Osteocyte (in vitro differentiated cells): Measurements from ENCODE around the gene TARS3. TPM values are rescaled to one million over a fixed set of nuclear protein-coding genes. Genes with fewer than 3 reads are reported as not detected.

Experiments used
- DNase-seq: peaks from one replicate; pipeline ENCODE4 v3.0.0; 2021; ENCODE audit warnings: mixed read lengths; ENCODE audit not compliant: unreplicated experiment; ENCODE audit errors: extremely low spot score
- H3K27ac Mint-ChIP-seq: one replicate; pipeline ENCODE4 v1.8.0; 2021; ENCODE audit warnings: mild to moderate bottlenecking, mixed read lengths; ENCODE audit not compliant: unreplicated experiment
- H3K27me3 Mint-ChIP-seq: one replicate; pipeline ENCODE4 v1.8.0; 2021; ENCODE audit warnings: mixed read lengths; ENCODE audit not compliant: unreplicated experiment
- H3K36me3 Mint-ChIP-seq: one replicate; pipeline ENCODE4 v1.8.0; 2021; ENCODE audit warnings: mixed read lengths; ENCODE audit not compliant: unreplicated experiment
- H3K4me1 Mint-ChIP-seq: one replicate; pipeline ENCODE4 v1.8.0; 2021; ENCODE audit warnings: mixed read lengths; ENCODE audit not compliant: unreplicated experiment
- H3K4me3 Mint-ChIP-seq: one replicate; pipeline ENCODE4 v1.8.0; 2021; ENCODE audit warnings: mild to moderate bottlenecking, moderate library complexity, mixed read lengths; ENCODE audit not compliant: unreplicated experiment
- H3K9me3 Mint-ChIP-seq: one replicate; pipeline ENCODE4 v1.8.0; 2021; ENCODE audit warnings: mixed read lengths; ENCODE audit not compliant: unreplicated experiment
- total RNA-seq: library from RNA; stranded (reverse); gene quantifications from 2 replicates; pipeline ENCODE4 v1.2.1, GENCODE V29; 2021
- TF ChIP-seq, protein P1 (sequence below): fragments of 200-600 bp; sonication (generic); IDR thresholded peaks from 2 replicates; pipeline ENCODE4 v1.5.0; 2021; ENCODE audit warnings: antibody characterized with exemption, mild to moderate bottlenecking, moderate library complexity

The TARS3 gene
- total RNA-seq, 1 donor from 2014 or later, result 16.0 TPM

DNA sequence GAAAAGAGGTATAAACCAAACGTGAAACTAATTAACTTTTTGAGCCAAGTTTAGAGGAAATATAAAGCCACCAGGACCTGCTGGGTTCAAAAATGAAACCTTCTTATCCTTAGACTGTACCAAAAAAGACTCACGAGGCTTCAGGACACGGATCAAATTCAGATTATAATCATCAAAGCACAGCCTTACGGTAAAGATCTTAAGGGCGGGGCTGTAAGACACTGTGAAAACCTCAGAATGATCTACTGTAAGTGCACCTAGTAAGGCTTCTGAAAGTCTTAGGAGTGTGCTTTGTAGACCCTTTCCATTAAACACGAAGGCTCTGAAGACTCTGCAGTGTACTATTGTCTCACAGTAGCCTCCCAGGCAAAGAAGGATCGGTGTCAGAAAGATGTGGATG is 26.8 kb downstream of the TARS3 start:
- Mint-ChIP-seq H3K4me1 (no peaks in the 10 kb centered on the region), H3K4me3 (no peak overlapping the region), H3K27me3 (no peaks in the 10 kb centered on the region), H3K27ac (no peak overlapping the region), H3K9me3 (no peaks in the 10 kb centered on the region), H3K36me3 (peaks cover 64% of the 10 kb centered on the region)
- peak; percentile 3 for DNase-seq
- TF ChIP-seq, protein P1, sequence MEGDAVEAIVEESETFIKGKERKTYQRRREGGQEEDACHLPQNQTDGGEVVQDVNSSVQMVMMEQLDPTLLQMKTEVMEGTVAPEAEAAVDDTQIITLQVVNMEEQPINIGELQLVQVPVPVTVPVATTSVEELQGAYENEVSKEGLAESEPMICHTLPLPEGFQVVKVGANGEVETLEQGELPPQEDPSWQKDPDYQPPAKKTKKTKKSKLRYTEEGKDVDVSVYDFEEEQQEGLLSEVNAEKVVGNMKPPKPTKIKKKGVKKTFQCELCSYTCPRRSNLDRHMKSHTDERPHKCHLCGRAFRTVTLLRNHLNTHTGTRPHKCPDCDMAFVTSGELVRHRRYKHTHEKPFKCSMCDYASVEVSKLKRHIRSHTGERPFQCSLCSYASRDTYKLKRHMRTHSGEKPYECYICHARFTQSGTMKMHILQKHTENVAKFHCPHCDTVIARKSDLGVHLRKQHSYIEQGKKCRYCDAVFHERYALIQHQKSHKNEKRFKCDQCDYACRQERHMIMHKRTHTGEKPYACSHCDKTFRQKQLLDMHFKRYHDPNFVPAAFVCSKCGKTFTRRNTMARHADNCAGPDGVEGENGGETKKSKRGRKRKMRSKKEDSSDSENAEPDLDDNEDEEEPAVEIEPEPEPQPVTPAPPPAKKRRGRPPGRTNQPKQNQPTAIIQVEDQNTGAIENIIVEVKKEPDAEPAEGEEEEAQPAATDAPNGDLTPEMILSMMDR, result no peak

DNA sequence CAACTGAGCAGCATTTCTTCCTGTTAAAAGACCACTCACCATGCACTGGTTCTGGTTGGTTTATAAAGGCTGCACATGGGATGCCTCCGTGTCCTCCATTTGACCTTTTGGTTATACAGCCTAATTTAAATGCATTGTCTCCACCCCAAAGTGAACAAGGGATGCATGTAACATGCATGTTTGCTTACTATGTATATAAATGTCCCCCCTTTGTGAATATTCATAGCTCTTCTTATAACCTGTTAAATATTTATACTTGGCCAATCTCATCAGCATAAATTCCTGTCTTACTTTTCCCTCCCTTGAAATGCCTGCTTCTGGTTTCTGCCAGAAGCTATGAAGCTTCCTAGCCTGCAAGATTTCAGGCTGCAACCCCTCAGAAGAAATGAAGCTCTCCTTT is 27.4 kb downstream of the TARS3 start:
- DNase-seq, result no peak
- TF ChIP-seq, protein P1, result no peak
- Mint-ChIP-seq H3K4me3 (no peak overlapping the region), H3K27me3 (no peaks in the 10 kb centered on the region), H3K4me1 (no peaks in the 10 kb centered on the region), H3K9me3 (no peaks in the 10 kb centered on the region), H3K27ac (no peak overlapping the region), H3K36me3 (peaks cover 59% of the 10 kb centered on the region)

DNA sequence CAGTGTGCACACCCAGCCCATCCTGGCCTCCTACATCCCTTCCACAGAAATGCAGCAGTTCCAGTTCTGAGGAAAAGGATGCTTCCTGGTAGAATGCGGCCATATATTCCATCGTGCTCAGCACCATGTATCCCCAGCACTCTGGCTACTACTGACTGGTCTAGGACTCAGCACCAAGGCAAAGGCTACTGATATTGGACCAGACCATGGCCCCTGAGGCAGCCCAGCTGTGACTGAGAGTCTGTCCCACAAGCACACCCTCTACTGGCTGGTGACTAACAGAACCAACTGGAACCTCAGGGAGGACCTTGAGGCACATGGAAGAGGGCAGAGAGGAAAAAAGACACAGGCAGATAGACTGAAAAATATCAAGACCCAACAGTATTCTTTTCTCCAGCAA is 30.0 kb downstream of the TARS3 start:
- no peak overlapping the region for H3K27ac Mint-ChIP-seq
- no peaks in the 10 kb centered on the region for H3K9me3 Mint-ChIP-seq
- TF ChIP-seq, protein P1, result no peak
- H3K27me3 Mint-ChIP-seq, result no peaks in the 10 kb centered on the region
- no peak for DNase-seq
- H3K36me3 Mint-ChIP-seq, result peaks cover 44% of the 10 kb centered on the region
- no peak overlapping the region for H3K4me3 Mint-ChIP-seq
- no peaks in the 10 kb centered on the region for H3K4me1 Mint-ChIP-seq

DNA sequence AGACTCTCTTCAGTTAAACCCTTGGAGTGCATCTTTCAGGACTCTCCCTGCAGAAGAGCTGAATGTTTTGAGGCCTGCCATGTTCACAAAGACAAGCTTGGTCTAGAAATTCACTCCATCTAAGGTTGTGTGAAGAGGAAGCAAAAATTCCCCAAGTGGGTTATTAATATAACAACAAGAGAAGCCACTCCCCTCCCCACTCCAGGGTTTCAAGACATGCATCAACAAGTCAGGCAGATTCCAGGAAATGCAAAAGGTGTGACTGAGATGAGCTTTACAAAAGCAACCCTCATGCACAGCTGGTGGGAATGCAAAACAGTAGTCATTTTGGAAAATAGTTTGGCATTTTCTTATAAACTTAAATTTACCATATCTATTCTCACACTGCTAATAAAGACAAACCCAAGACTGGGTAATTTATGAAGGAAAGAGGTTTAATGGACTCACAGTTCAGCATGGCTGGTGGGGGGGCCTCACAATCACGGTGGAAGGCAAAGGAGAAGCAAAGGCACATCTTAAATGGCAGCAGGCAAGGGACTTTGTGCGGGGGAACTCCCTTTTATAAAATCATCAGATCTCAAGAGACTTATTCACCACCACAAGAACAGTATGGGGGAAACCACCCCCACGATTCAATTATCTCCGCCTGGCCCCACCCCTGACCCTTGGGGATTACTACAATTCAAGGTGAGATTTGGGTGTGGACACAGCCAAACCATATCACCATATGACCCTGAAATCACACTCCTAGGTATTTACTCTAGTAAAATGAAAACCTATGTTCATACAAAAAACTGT is 31.3 kb downstream of the TARS3 start:
- DNase-seq, result no peak
- H3K4me3 Mint-ChIP-seq, result no peak overlapping the region
- H3K36me3 Mint-ChIP-seq, result peaks cover 38% of the 10 kb centered on the region
- TF ChIP-seq, protein P1, result no peak
- no peaks in the 10 kb centered on the region for H3K4me1 Mint-ChIP-seq
- no peak overlapping the region for H3K27ac Mint-ChIP-seq
- H3K9me3 Mint-ChIP-seq, result no peaks in the 10 kb centered on the region
- H3K27me3 Mint-ChIP-seq, result no peaks in the 10 kb centered on the region

DNA sequence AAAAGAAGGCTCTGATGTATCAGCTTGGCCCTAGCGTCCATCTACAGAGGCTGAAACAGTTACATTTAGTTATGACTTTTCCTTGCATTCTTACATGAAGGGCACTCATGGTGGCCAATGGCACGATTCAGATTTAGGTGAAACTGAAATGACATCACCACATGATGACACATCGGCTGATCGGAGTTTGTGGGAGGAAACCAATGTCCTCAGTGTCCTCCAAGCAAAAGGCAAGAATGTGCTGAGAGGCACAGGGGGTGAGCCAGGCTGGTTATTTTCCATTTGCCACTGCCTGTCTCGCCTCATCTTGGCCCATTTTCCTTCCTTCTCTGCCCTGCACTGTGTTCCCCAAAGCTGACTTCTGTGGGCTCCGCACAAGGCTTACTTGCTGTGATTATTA is 34.4 kb downstream of the TARS3 start:
- Mint-ChIP-seq H3K27ac (no peak overlapping the region), H3K27me3 (no peaks in the 10 kb centered on the region), H3K4me1 (peaks cover 24% of the 10 kb centered on the region), H3K4me3 (no peak overlapping the region), H3K36me3 (peaks cover 24% of the 10 kb centered on the region), H3K9me3 (no peaks in the 10 kb centered on the region)
- TF ChIP-seq, protein P1, result no peak
- DNase-seq, result no peak
